HEK293 (cell line): Measurements from ENCODE around the gene PKP2.
A peak's percentile ranks its signal among the peaks of the same experiment; 100 is the strongest.

Source experiments
- CTCF ChIA-PET: fragments of 350-600 bp; formaldehyde crosslinking; extraction: SDS; loops from one replicate; lab custom pipeline; 2021; ENCODE audit warnings: antibody characterized with exemption; lab: Yijun Ruan, JAX
- POLR2A ChIA-PET: fragments of 300-600 bp; formaldehyde crosslinking; extraction: SDS; loops from one replicate; lab custom pipeline; 2020; ENCODE audit warnings: antibody characterized with exemption, inconsistent platforms; lab: Yijun Ruan, JAX
- H3K27ac ChIP-seq: fragments of 200-500 bp; sonication (Bioruptor generic); 2 replicates; pipeline ENCODE4 v1.5.1; 2014; ENCODE audit warnings: low read depth, low read length, control low read depth, inconsistent platforms; ENCODE audit errors: extremely low read depth
- H3K36me3 ChIP-seq, 2 experiments: fragments of 200-500 bp in 1 of 2; sonication (Bioruptor generic) in 1 of 2; 1 replicate in 1 of 2; 2 replicates in 1 of 2; pipeline ENCODE4 v1.5.1; 2014 to 2017; ENCODE audit warnings: inconsistent platforms in 2 of 2, low read length in 2 of 2; ENCODE audit not compliant: control insufficient read depth in 2 of 2, insufficient read depth in 1 of 2
- H3K4me1 ChIP-seq: fragments of 200-500 bp; sonication (Bioruptor generic); 2 replicates; pipeline ENCODE4 v1.5.1; 2014; ENCODE audit warnings: mild to moderate bottlenecking, low read length, inconsistent platforms; ENCODE audit not compliant: control insufficient read depth, insufficient read depth
- H3K4me3 ChIP-seq: 2 replicates; pipeline ENCODE4 v1.5.1; 2011; ENCODE audit warnings: low read depth, mild to moderate bottlenecking, control low read depth, low read length, moderate library complexity
- H3K9me3 ChIP-seq: fragments of 200-500 bp; sonication (Bioruptor generic); 2 replicates; pipeline ENCODE4 v1.5.1; 2014; ENCODE audit warnings: low read depth, low read length, inconsistent platforms; ENCODE audit not compliant: control insufficient read depth, insufficient read depth
- ELK4 ChIP-seq: IDR thresholded peaks from 2 replicates; pipeline ENCODE4 v1.6.1; 2011; ENCODE audit warnings: mild to moderate bottlenecking, low read depth, low read length, borderline replicate concordance
- FEZF1 ChIP-seq: fragments of 450-650 bp; formaldehyde crosslinking; IDR thresholded peaks from 2 replicates; pipeline ENCODE4 v1.5.1; 2016; ENCODE audit warnings: missing biosample characterization, missing genetic modification characterization
- GLI2 ChIP-seq: fragments of 450-650 bp; formaldehyde crosslinking; IDR thresholded peaks from 2 replicates; pipeline ENCODE4; 2017; ENCODE audit warnings: missing biosample characterization, missing genetic modification characterization, low read depth, borderline replicate concordance
- HIC1 ChIP-seq: fragments of 450-650 bp; formaldehyde crosslinking; IDR thresholded peaks from 2 replicates; pipeline ENCODE4 v1.5.1; 2016; ENCODE audit warnings: missing biosample characterization, missing genetic modification characterization
- KLF7 ChIP-seq: fragments of 450-650 bp; formaldehyde crosslinking; IDR thresholded peaks from 2 replicates; pipeline ENCODE4 v1.5.1; 2016; ENCODE audit warnings: missing biosample characterization, missing genetic modification characterization, borderline replicate concordance
- MZF1 ChIP-seq: fragments of 450-650 bp; formaldehyde crosslinking; IDR thresholded peaks from 2 replicates; pipeline ENCODE4 v1.5.1; 2017; ENCODE audit warnings: missing biosample characterization, missing genetic modification characterization, borderline replicate concordance
- WT1 ChIP-seq: fragments of 450-650 bp; formaldehyde crosslinking; IDR thresholded peaks from 2 replicates; pipeline ENCODE4 v1.5.1; 2016; ENCODE audit warnings: missing biosample characterization, missing genetic modification characterization
- ZBTB10 ChIP-seq: fragments of 450-650 bp; formaldehyde crosslinking; IDR thresholded peaks from 2 replicates; pipeline ENCODE4 v1.5.1; 2016; ENCODE audit warnings: missing biosample characterization, missing genetic modification characterization
- ZIC2 ChIP-seq: fragments of 450-650 bp; formaldehyde crosslinking; IDR thresholded peaks from 2 replicates; pipeline ENCODE4 v1.5.1; 2016; ENCODE audit warnings: missing biosample characterization, missing genetic modification characterization
- ZNF140 ChIP-seq: fragments of 450-650 bp; formaldehyde crosslinking; IDR thresholded peaks from 2 replicates; pipeline ENCODE4 v1.5.1; 2016; ENCODE audit warnings: missing biosample characterization, missing genetic modification characterization
- ZNF155 ChIP-seq: fragments of 450-650 bp; formaldehyde crosslinking; IDR thresholded peaks from 2 replicates; pipeline ENCODE4 v1.5.1; 2016; ENCODE audit warnings: missing biosample characterization, missing genetic modification characterization
- ZNF19 ChIP-seq: fragments of 450-650 bp; formaldehyde crosslinking; IDR thresholded peaks from 2 replicates; pipeline ENCODE4; 2016; ENCODE audit warnings: missing biosample characterization, missing genetic modification characterization, low read depth
- ZNF2 ChIP-seq: fragments of 450-650 bp; formaldehyde crosslinking; IDR thresholded peaks from 2 replicates; pipeline ENCODE4 v1.5.1; 2016; ENCODE audit warnings: missing biosample characterization, missing genetic modification characterization
- ZNF280C ChIP-seq: fragments of 450-650 bp; formaldehyde crosslinking; IDR thresholded peaks from 2 replicates; pipeline ENCODE4 v1.5.1; 2016; ENCODE audit warnings: missing biosample characterization, missing genetic modification characterization
- ZNF354C ChIP-seq: fragments of 450-650 bp; formaldehyde crosslinking; IDR thresholded peaks from 2 replicates; pipeline ENCODE4 v1.5.1; 2016; ENCODE audit warnings: missing biosample characterization, missing genetic modification characterization, low read depth, borderline replicate concordance
- ZNF394 ChIP-seq: fragments of 450-650 bp; formaldehyde crosslinking; IDR thresholded peaks from 2 replicates; pipeline ENCODE4 v1.5.1; 2016; ENCODE audit warnings: missing biosample characterization, missing genetic modification characterization, mild to moderate bottlenecking, moderate library complexity, borderline replicate concordance
- ZNF501 ChIP-seq: fragments of 450-650 bp; formaldehyde crosslinking; IDR thresholded peaks from 2 replicates; pipeline ENCODE4 v1.5.1; 2016; ENCODE audit warnings: missing biosample characterization, missing genetic modification characterization
- ZNF548 ChIP-seq: fragments of 450-650 bp; formaldehyde crosslinking; IDR thresholded peaks from 2 replicates; pipeline ENCODE4 v1.5.1; 2016; ENCODE audit warnings: missing biosample characterization, missing genetic modification characterization
- ZNF555 ChIP-seq: fragments of 450-650 bp; formaldehyde crosslinking; conservative IDR thresholded peaks from 2 replicates; pipeline ENCODE4 v1.5.1; 2017; ENCODE audit warnings: missing biosample characterization, mild to moderate bottlenecking, missing genetic modification characterization, inconsistent platforms
- ZNF658 ChIP-seq: fragments of 450-650 bp; formaldehyde crosslinking; IDR thresholded peaks from 2 replicates; pipeline ENCODE4; 2016; ENCODE audit warnings: missing biosample characterization, missing genetic modification characterization
- ZNF701 ChIP-seq: fragments of 450-650 bp; formaldehyde crosslinking; IDR thresholded peaks from 2 replicates; pipeline ENCODE4 v1.5.1; 2016; ENCODE audit warnings: missing biosample characterization, missing genetic modification characterization
- ZNF76 ChIP-seq: fragments of 450-650 bp; formaldehyde crosslinking; IDR thresholded peaks from 2 replicates; pipeline ENCODE4; 2016; ENCODE audit warnings: low read depth, missing biosample characterization, missing genetic modification characterization, borderline replicate concordance
- ZSCAN23 ChIP-seq: fragments of 450-650 bp; formaldehyde crosslinking; IDR thresholded peaks from 2 replicates; pipeline ENCODE4 v1.5.1; 2016; ENCODE audit warnings: missing biosample characterization, missing genetic modification characterization

The PKP2 gene

GRCh38 chr12:32854716-32855115, 41.9 kb downstream of the PKP2 start:
- ChIA-PET CTCF (interaction anchor here (0.9 kb wide), 1 partner anchor 11 kb away, joined by 3 read pairs; no protein-coding TSS in a partner anchor), POLR2A (no interaction called here)
- Histone ChIP-seq H3K4me3 (no peak overlapping the region), H3K9me3 (no peaks in the 10 kb centered on the region), H3K4me1 (0 out of 2 replicates have a peak, but pooled peaks cover 2% of the 10 kb centered on the region), H3K27ac (no peak overlapping the region), H3K36me3 (peaks cover 0 to 4% of the 10 kb centered on the region in 2 experiments; a peak in 2 of 3 replicates)
- TF ChIP-seq HIC1 (tag by site-specific recombination) (no peak), ZNF155 (no peak), WT1 (no peak), ZNF354C (tag by site-specific recombination) (no peak), ZSCAN23 (no peak), ZIC2 (tag by site-specific recombination) (no peak), ZNF76 (no peak), GLI2 (tag by site-specific recombination) (no peak)

GRCh38 chr12:32854097-32854496, 42.5 kb downstream of the PKP2 start:
- no peak overlapping the region for H3K27ac ChIP-seq
- H3K9me3 ChIP-seq = no peaks in the 10 kb centered on the region
- CTCF ChIA-PET = interaction anchor here (0.6 to 0.9 kb wide), 3 partner anchors 11 to 28 kb away, joined by 3 read pairs; no protein-coding TSS in a partner anchor
- H3K4me3 ChIP-seq = no peak overlapping the region
- POLR2A ChIA-PET = no interaction called here
- 0 out of 2 replicates have a peak, but pooled peaks cover 2% of the 10 kb centered on the region for H3K4me1 ChIP-seq
- TF ChIP-seq ZNF658 (tag by site-specific recombination) (no peak), ZNF2 (no peak), ZNF140 (tag by site-specific recombination) (no peak), ZNF354C (tag by site-specific recombination) (no peak), KLF7 (tag by site-specific recombination) (no peak), MZF1 (tag by site-specific recombination) (no peak), ZNF548 (tag by site-specific recombination) (no peak), ELK4 (no peak), ZNF19 (no peak), ZNF701 (tag by site-specific recombination) (no peak), ZNF555 (tag by site-specific recombination) (no peak), ZNF501 (tag by site-specific recombination) (no peak), ZNF394 (tag by site-specific recombination) (no peak)
- peaks cover 3 to 9% of the 10 kb centered on the region in 2 experiments; a peak in 2 of 3 replicates for H3K36me3 ChIP-seq

- H3K4me3 ChIP-seq = no peak overlapping the region
- H3K4me1 ChIP-seq = no peaks in the 10 kb centered on the region
- H3K36me3 ChIP-seq = peaks cover 4 to 10% of the 10 kb centered on the region in 2 experiments; a peak in 2 of 3 replicates
- ChIA-PET POLR2A (no interaction called here), CTCF (no interaction called here)
- TF ChIP-seq FEZF1 (tag by site-specific recombination) = peak; percentile 7; the same call in 1 of the 2 replicates
- no peak for TF ChIP-seq ZBTB10 (tag by site-specific recombination)
- no peak for TF ChIP-seq ZNF280C
- H3K27ac ChIP-seq = no peak overlapping the region
- H3K9me3 ChIP-seq = no peaks in the 10 kb centered on the region
These were observed 49.3 kb downstream of the PKP2 start for GRCh38 chr12:32847287-32847686.
